HG03060 (cell line): Measurements from ENCODE around the gene FARP1.
A peak's percentile ranks its signal among the peaks of the same experiment; 100 is the strongest.
"Not testable (repeated sequence)": the region's sequence is repeated elsewhere in the genome, so short reads cannot be mapped to it uniquely, and the experiment has no call there.

Experiments used
- ATAC-seq: cut with Tn5 transposase; IDR thresholded peaks from one replicate; pipeline ENCODE4 v1.9.1; 2021; ENCODE audit warnings: low read depth, moderate number of reproducible peaks; ENCODE audit not compliant: unreplicated experiment

Gene FARP1

GRCh38 chr13:98251708-98252107 lies 108.8 kb downstream of the FARP1 start:
- no peak for ATAC-seq

DNA sequence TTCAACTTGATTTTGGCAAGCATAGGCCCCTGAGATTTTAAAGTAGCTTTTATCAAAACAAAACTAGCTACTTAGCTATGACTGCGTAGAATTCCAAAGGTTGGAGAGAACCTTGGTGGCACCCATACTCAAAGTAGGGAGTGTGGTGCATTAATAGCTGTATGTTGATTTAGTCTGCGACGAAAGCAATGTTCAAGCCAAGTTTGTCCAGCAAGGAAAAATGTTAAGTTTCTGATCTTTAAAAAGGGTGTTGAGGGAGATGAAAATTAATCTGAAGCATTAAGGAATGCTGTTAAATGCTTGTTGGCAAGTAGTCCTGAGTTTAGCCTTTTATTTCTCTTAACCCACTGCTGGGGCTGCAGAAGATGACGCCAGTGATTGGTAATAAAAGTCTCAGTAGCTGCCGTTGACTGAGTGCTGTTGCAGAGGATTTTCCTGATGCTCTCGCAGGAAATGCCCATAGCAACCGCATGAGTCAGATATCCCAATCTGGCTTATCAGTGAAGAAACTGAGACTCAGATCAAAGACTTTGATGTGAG lies 110.1 kb downstream of the FARP1 start:
- ATAC-seq = no peak

- ATAC-seq = no peak
These were observed 110.6 kb downstream of the FARP1 start for GRCh38 chr13:98253526-98253925.

- no peak for ATAC-seq
These were observed 111.6 kb downstream of the FARP1 start for GRCh38 chr13:98254513-98254912.

DNA sequence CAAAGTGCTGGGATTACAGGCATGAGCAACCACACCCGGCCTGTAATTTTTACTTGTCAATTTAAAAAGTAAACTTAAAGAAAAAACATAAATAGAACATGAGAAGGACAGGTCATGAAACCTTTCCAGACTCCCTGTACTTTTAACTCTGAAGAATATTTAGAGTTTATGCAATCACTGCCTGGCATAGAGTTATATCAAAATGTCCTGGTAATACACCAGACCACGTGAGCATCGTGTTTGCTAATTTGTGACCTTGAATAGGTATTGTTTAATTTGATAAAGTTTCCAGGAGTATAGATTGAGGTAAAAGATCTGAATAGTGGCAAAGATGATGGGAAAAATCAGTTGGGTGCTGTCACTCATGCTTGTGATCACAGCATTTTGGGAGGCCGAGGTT lies 115.3 kb downstream of the FARP1 start:
- no peak for ATAC-seq

DNA sequence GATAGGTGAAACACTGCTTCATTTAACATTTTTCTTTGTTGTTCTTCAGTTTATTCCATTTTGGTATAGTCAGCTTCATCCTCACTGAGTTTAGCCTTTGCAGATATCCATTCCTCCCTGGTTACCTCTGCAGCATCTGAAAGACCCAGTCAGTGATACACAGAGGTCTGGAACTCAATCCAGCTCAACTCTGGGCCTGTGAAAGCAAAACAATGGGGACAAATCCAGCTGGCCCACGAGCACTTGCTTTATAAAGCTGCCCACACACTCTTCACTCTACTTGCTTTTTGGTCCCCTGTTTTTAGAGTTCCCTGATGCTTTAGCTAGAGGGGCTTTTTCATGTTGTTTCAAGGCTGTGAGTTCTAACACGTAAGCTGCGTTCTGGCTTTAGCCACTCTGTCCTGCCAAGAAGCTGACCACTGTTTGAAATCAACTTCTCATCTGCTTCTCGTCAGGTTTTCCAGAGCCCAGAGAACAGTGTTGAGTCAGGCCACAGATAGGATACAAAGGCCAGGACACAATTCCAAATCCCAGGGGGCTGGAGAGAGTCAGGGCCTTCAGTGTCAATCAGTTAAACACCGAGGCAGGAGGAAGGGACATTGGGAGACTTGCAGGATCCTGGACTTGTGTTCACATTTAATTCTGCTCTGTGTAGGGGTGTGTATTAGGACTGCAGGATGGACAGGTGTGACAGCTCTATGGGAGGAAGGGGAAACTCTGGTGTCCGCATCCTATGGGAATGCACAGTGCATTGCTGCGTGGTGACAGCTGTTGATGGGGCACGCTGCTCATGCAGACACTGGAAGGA lies 117.7 kb downstream of the FARP1 start:
- no peak for ATAC-seq

GRCh38 chr13:98261165-98261702 lies 118.3 kb downstream of the FARP1 start:
- no peak for ATAC-seq

GRCh38 chr13:98262292-98262691 lies 119.4 kb downstream of the FARP1 start:
- ATAC-seq = no peak

GRCh38 chr13:98263841-98264240 lies 120.9 kb downstream of the FARP1 start:
- no peak for ATAC-seq

GRCh38 chr13:98264877-98265276 lies 122.0 kb downstream of the FARP1 start:
- no peak for ATAC-seq

DNA sequence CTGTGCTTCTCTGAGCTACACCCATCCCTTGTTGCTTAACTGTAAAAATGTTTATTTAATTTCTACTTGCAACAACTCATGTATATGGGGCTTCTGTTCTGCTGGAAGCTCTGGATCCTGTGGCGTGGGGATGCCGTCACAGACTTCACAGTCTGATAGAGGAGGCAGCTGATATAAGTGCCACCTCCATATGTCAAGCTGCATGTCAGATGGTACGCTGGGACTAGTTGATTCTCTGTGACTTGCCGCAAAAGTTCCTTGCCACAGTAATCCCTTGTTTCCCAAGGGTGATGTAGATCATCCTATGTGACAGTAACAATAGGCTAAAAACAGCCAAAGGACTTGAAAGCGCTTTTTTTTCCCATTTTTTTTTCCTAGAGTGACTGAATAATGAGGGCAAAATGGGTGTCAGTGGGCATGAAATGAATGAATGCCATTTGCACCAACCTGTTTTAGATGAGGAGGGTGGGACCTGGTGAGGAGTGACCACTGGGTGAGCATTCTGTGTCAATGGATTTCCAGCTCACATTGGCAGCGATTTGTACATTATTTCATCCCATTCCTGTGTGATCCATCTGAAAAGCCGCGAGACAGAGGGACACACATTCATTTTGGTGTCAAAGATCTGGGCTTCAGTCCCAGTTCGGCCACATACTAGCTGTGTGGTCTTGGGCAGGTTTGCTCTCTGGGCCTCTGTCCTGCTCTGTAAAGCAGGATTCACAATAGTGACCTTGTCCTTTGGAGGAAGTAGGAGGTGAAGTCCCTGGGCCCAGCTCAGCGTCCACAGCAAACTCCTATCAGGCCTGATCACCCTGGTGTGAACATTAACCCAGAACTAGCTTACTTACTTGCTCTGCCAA lies 123.0 kb downstream of the FARP1 start:
- ATAC-seq = no peak

DNA sequence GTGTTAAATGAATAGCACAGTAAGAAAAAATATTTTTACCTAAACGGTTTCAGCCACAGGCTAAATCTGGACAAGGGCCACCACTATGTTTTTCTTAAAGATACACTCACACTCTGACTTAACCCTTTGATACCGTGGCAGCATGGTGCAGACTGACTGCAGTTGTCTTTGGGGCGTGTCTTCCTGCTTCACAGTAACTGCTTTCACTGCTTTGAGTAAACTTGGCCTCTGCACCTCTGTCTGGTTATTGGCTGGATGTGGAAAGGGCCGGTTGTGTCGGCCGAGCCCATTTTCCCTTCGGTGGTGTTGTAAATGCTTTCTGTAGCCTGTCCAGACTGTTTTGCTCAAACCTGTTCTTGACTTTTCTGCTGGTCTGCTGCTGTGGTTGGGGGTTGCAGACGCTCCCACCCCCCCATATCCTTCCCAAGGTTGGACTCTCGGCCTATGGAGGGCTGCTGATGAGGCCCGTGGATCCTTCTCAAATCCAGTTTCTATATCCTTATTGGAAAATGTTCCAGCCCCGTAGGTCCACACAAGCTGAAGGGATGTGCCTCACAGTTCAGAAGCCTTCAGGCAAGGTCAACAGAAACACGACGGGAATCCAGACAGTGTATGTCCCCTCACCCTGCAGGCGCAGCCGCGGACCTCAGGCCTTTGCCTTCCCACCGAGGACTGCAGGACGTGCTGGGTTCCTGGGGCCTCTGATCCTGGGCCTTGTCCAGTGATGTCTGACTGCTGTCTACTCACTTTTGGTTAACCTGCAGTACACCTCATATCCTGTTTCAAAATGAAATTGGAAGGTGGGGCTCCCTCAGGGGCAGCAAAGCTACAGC lies 124.4 kb downstream of the FARP1 start:
- peak; percentile 95 for ATAC-seq

- no peak for ATAC-seq
These were observed 126.5 kb downstream of the FARP1 start for GRCh38 chr13:98269386-98269785.

DNA sequence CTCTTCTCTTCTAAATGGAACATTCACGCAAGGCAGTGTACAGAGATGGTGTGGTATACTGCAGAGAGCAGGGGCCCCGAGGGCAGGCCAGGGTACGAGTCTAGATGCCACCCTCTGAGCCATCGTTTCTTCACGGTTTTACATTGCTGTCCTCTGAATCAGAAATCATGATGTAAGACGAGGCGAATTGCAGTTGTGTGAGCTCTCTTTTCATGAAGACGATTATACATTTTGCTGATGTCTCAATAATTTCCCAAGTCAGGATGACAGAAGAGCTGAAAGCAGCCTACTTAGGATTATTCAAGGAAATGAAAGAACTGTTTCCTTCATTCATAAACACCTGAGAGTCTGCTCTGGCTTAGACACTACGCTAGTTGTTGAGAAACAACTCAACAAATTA lies 127.9 kb downstream of the FARP1 start:
- ATAC-seq = no peak

- ATAC-seq = not testable (repeated sequence)
These were observed 128.8 kb downstream of the FARP1 start for GRCh38 chr13:98271646-98272045.

DNA sequence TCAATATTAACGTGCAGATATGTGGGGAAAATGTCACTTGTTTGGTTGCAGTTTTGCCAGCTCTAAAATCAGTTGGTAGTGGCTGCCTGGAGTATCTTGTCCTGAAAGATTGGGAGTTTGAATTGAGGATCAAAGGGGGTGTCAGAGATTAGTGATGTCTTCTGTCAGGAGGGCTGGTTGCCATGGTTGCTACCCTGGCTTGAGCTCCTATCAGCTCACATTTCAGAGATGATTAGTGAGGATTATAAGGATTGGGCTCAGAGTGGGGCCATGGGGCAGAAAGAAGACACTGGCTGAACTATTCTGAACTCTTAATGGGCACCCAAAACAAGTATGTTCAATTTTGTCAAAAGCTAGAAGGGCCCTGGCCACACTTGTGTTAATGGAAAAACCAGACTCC lies 129.7 kb downstream of the FARP1 start:
- ATAC-seq = no peak

DNA sequence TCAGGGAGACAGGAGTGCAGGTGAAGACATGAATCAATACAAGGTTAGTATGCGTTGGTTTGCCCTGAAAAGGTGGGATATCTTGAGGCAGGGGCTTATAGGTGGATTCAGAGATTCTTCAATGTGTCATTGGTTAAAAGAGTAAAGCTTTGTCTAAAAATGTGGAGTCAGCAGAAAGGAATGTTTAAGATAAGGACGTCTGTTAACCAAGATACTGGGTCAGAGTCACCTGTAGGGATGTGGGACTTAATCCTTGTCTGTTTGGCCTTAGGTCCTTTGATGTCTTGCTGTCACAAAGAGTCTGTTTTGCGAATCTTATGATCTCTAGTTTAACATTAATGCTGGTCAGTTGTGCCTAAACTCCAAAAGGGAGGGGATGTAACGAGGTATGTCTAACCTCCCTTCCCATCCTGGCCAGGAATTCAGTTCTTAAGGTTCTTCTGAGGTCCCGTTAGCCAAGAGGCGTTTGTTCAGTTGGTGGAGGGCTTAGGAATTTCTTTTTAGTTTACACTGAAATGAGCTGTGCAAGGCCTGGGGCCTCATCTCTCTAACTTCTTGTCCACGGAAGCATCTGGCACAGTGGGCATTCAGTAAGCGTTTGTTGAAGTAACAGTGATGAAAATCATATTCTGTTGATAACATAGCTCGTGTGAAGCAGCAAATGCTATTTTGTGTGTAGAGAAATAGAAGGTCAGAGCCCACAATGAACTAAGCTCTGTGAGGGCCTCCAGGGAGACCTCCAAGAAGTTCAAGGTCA lies 130.4 kb downstream of the FARP1 start:
- ATAC-seq = no peak

GRCh38 chr13:98273824-98274742 lies 131.2 kb downstream of the FARP1 start:
- ATAC-seq = no peak
